ENCODE data around the gene ABHD15.
A peak's percentile ranks its signal among the peaks of the same experiment; 100 is the strongest.

ABHD15 gene

DNA sequence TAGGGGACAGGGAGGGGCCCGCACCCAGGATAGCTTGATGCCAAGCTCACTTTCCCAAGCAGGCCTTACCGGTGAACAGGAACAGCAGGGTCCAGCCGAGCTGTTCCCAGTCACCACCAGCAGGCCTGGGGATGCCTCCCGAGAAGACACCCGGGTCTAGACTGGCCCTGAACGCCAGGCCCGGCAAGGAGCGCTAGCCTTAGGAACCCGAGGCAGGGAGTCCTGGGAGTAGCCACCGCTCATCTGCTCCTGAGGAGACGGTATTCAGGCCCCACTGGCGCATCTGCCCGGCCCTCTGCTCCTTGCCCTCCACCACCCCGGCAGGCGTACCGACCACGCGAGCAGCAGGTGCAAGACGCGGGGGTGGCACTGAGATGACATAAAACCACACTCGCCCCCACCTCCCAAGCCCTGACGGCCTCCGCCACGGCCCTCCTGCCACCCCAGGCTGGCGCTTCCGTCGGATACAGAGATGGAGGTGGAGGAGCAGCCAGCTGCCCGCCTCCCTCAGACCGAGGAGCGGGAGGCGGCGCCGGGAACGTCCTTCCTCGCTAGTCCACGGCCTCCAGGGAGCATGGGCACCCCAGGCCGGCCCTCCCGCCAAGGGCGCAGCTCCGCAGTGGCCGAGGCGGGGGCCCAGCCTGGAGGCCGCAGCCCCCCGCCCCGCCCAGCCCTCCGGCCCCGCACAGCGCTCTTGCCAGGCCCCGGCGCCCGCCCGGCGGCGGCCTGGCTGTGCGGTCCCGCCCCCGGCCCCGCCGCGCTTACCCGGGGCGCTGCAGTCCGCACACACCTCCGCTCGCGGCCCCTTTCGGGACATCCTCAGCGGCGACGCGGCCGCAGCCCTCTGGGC is 21.9 kb upstream of the ABHD15 start:
- peak overlapping the region in 1 of 2 experiments; percentile 97 for H3K14ac ChIP-seq (ENCODE audit: low read length in 2 of 2)
- WGBS, result 2% methylated on average over 27 of the region's 72 CpGs
- H3K4me1 ChIP-seq (ENCODE audit: control insufficient read depth, insufficient read depth, low read depth, low read length), result peaks cover 69% of the 10 kb centered on the region

DNA sequence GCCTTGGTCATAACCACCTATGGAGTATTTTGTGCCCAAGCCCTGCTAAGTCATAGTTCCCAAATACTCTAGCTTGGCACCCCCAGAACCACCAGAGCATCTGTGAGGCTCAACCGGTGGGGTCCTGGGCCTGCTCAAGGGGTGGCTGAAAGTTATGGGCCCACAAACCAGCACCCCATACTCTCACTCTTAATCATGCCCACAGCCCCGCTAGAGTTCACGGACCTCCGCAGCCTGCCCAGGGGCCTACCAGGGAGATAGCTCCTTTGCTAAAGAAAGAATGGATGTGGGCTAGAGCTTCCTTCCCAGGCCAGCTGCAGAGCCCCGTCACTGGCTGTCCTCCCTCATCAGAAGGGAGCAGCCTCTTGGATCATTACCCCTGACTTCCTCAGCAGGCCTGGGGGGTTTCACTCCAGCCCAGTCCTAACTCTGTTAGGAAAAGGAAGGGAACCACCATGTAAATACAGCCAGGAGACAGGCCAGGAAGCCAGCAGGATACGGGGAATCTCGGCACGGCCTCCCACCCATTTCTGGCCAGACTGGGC is 21.3 kb upstream of the ABHD15 start:
- 42% methylated on average over 8 of the region's 8 CpGs for WGBS

More for the DNA sequence above, 21.9 kb upstream of the ABHD15 start:
- Histone ChIP-seq H3K9ac (ENCODE audit: low read length) (peak overlapping the region; percentile 92), H2BK120ac (ENCODE audit: low read depth, low read length) (no peak overlapping the region), H3K4ac (ENCODE audit: low read depth in 1 of 2, low read length in 2 of 2) (peak overlapping the region in 1 of 2 experiments; percentile 47), H3K27ac (ENCODE audit: low read length, poor library complexity, severe bottlenecking) (peak overlapping the region; percentile 60), H2BK12ac (ENCODE audit: low read length in 2 of 2) (peak overlapping the region in 1 of 2 experiments; percentile 64), H3K23ac (ENCODE audit: low read length in 2 of 2) (peak overlapping the region in 1 of 2 experiments; percentile 78), H3K9me3 (ENCODE audit: control insufficient read depth, low read length) (no peaks in the 10 kb centered on the region), H2AK5ac (ENCODE audit: low read length, severe bottlenecking) (no peak overlapping the region), H3K36me3 (ENCODE audit: control insufficient read depth in 1 of 2, insufficient read depth in 2 of 2, low read depth in 1 of 2, low read length in 2 of 2) (no peaks in the 10 kb centered on the region), H4K91ac (ENCODE audit: low read length) (no peak overlapping the region), H3K79me1 (replicated peaks; ENCODE audit: low read length, poor library complexity, severe bottlenecking) (no peaks in the 10 kb centered on the region), H3K4me3 (ENCODE audit: insufficient read depth in 1 of 2, low read depth in 1 of 2, low read length in 2 of 2) (peak overlapping the region; percentile 84 to 90), H4K8ac (ENCODE audit: low read length) (peak overlapping the region; percentile 28), H3K27me3 (ENCODE audit: control insufficient read depth in 1 of 2, insufficient read depth in 1 of 2, low read length in 2 of 2) (no peaks in the 10 kb centered on the region), H2BK15ac (ENCODE audit: low read depth, poor library complexity, severe bottlenecking) (no peak overlapping the region), H3K18ac (ENCODE audit: low read depth in 1 of 2, low read length in 2 of 2) (peak overlapping the region; percentile 11 to 88), H2BK5ac (ENCODE audit: low read depth, low read length, poor library complexity, severe bottlenecking) (no peak overlapping the region), H3K4me2 (ENCODE audit: low read length, poor library complexity, severe bottlenecking) (peak overlapping the region; percentile 80), H2AFZ (ENCODE audit: low read depth, low read length) (no peak overlapping the region)
- DNase-seq, result peak; percentile 57

GRCh38 chr17:29587591-29587990 is 20.8 kb upstream of the ABHD15 start:
- Histone ChIP-seq H3K18ac (ENCODE audit: low read depth in 1 of 2, low read length in 2 of 2) (peak overlapping the region in 1 of 2 experiments; percentile 4), H3K27ac (ENCODE audit: low read length, poor library complexity, severe bottlenecking) (peak overlapping the region; percentile 60)
- DNase-seq, result no peak

More for the DNA sequence above, 21.3 kb upstream of the ABHD15 start:
- Histone ChIP-seq H3K27ac (ENCODE audit: low read length, poor library complexity, severe bottlenecking) (peak overlapping the region; percentile 60), H3K14ac (ENCODE audit: low read length in 2 of 2) (peak overlapping the region in 1 of 2 experiments; percentile 97), H2BK5ac (ENCODE audit: low read depth, low read length, poor library complexity, severe bottlenecking) (no peak overlapping the region), H3K4ac (ENCODE audit: low read depth in 1 of 2, low read length in 2 of 2) (peak overlapping the region in 1 of 2 experiments; percentile 47), H3K9me3 (ENCODE audit: control insufficient read depth, low read length) (no peaks in the 10 kb centered on the region), H3K4me3 (ENCODE audit: insufficient read depth in 1 of 2, low read depth in 1 of 2, low read length in 2 of 2) (peak overlapping the region; percentile 84 to 90), H2BK120ac (ENCODE audit: low read depth, low read length) (no peak overlapping the region), H3K79me1 (replicated peaks; ENCODE audit: low read length, poor library complexity, severe bottlenecking) (peaks cover 4% of the 10 kb centered on the region), H3K36me3 (ENCODE audit: control insufficient read depth in 1 of 2, insufficient read depth in 2 of 2, low read depth in 1 of 2, low read length in 2 of 2) (peaks cover 4 to 5% of the 10 kb centered on the region in 2 experiments), H2AK5ac (ENCODE audit: low read length, severe bottlenecking) (peak overlapping the region; percentile 15), H3K18ac (ENCODE audit: low read depth in 1 of 2, low read length in 2 of 2) (peak overlapping the region in 1 of 2 experiments; percentile 88), H2BK15ac (ENCODE audit: low read depth, poor library complexity, severe bottlenecking) (peak overlapping the region; percentile 34), H2BK12ac (ENCODE audit: low read length in 2 of 2) (peak overlapping the region in 1 of 2 experiments; percentile 40), H3K23ac (ENCODE audit: low read length in 2 of 2) (no peak overlapping the region), H3K4me1 (ENCODE audit: control insufficient read depth, insufficient read depth, low read depth, low read length) (peaks cover 71% of the 10 kb centered on the region), H3K4me2 (ENCODE audit: low read length, poor library complexity, severe bottlenecking) (peak overlapping the region; percentile 80), H4K91ac (ENCODE audit: low read length) (no peak overlapping the region), H3K9ac (ENCODE audit: low read length) (peak overlapping the region; percentile 92), H2AFZ (ENCODE audit: low read depth, low read length) (no peak overlapping the region), H4K8ac (ENCODE audit: low read length) (no peak overlapping the region), H3K27me3 (ENCODE audit: control insufficient read depth in 1 of 2, insufficient read depth in 1 of 2, low read length in 2 of 2) (no peaks in the 10 kb centered on the region)
- no peak for DNase-seq

More at GRCh38 chr17:29587591-29587990, 20.8 kb upstream of the ABHD15 start:
- peak overlapping the region; percentile 18 for H4K91ac ChIP-seq (ENCODE audit: low read length)
- no peak overlapping the region for H3K14ac ChIP-seq (ENCODE audit: low read length in 2 of 2)
- no peaks in the 10 kb centered on the region for H3K9me3 ChIP-seq (ENCODE audit: control insufficient read depth, low read length)
- H2BK15ac ChIP-seq (ENCODE audit: low read depth, poor library complexity, severe bottlenecking), result no peak overlapping the region
- peak overlapping the region; percentile 38 for H2AK5ac ChIP-seq (ENCODE audit: low read length, severe bottlenecking)
- H2AFZ ChIP-seq (ENCODE audit: low read depth, low read length), result no peak overlapping the region
- H3K79me1 ChIP-seq (replicated peaks; ENCODE audit: low read length, poor library complexity, severe bottlenecking), result peaks cover 7% of the 10 kb centered on the region
- peak overlapping the region in 1 of 2 experiments; percentile 66 for H3K23ac ChIP-seq (ENCODE audit: low read length in 2 of 2)
- H3K4me2 ChIP-seq (ENCODE audit: low read length, poor library complexity, severe bottlenecking), result peak overlapping the region; percentile 80
- peak overlapping the region in 1 of 2 experiments; percentile 90 for H3K4me3 ChIP-seq (ENCODE audit: insufficient read depth in 1 of 2, low read depth in 1 of 2, low read length in 2 of 2)
- peaks cover 9 to 10% of the 10 kb centered on the region in 2 experiments for H3K36me3 ChIP-seq (ENCODE audit: control insufficient read depth in 1 of 2, insufficient read depth in 2 of 2, low read depth in 1 of 2, low read length in 2 of 2)
- no peak overlapping the region for H4K8ac ChIP-seq (ENCODE audit: low read length)
- no peak overlapping the region for H2BK120ac ChIP-seq (ENCODE audit: low read depth, low read length)
- no peaks in the 10 kb centered on the region for H3K27me3 ChIP-seq (ENCODE audit: control insufficient read depth in 1 of 2, insufficient read depth in 1 of 2, low read length in 2 of 2)
- H3K4ac ChIP-seq (ENCODE audit: low read depth in 1 of 2, low read length in 2 of 2), result no peak overlapping the region
- H3K9ac ChIP-seq (ENCODE audit: low read length), result peak overlapping the region; percentile 92
- H3K4me1 ChIP-seq (ENCODE audit: control insufficient read depth, insufficient read depth, low read depth, low read length), result peaks cover 68% of the 10 kb centered on the region
- 96% methylated on average over 6 of the region's 6 CpGs for WGBS
- no peak overlapping the region for H2BK12ac ChIP-seq (ENCODE audit: low read length in 2 of 2)
- H2BK5ac ChIP-seq (ENCODE audit: low read depth, low read length, poor library complexity, severe bottlenecking), result no peak overlapping the region
